GM23338 (cell line): ENCODE data around the gene SPON2.

ENCODE experiments used
- EZH2 ChIP-seq: fragments of 200-600 bp; sonication (generic); IDR thresholded peaks from one replicate; pipeline ENCODE4 v1.8.0; 2017; ENCODE audit warnings: antibody characterized with exemption, mild to moderate bottlenecking, low read depth; ENCODE audit not compliant: unreplicated experiment
- POLR2AphosphoS5 ChIP-seq: IDR thresholded peaks from 2 replicates; pipeline ENCODE4 v1.6.1; 2016; ENCODE audit warnings: antibody characterized with exemption, low read depth
- TF ChIP-seq, protein P1 (sequence below), 2 experiments: fragments of 200-600 bp in 1 of 2; sonication (generic) in 1 of 2; conservative IDR thresholded peaks; 2 replicates each; pipeline versions ENCODE4 v1.5.1 to v1.6.1; 2016 to 2017; ENCODE audit warnings: antibody characterized with exemption in 2 of 2, low read depth in 2 of 2, mild to moderate bottlenecking in 2 of 2, moderate library complexity in 1 of 2

GRCh38 chr4:1167244-1167949 lies 5.0 kb downstream of the SPON2 start:
- TF ChIP-seq EZH2 (no peak), POLR2AphosphoS5 (peak; percentile 54; the same call in 1 of the 2 replicates)
- TF ChIP-seq, protein P1, sequence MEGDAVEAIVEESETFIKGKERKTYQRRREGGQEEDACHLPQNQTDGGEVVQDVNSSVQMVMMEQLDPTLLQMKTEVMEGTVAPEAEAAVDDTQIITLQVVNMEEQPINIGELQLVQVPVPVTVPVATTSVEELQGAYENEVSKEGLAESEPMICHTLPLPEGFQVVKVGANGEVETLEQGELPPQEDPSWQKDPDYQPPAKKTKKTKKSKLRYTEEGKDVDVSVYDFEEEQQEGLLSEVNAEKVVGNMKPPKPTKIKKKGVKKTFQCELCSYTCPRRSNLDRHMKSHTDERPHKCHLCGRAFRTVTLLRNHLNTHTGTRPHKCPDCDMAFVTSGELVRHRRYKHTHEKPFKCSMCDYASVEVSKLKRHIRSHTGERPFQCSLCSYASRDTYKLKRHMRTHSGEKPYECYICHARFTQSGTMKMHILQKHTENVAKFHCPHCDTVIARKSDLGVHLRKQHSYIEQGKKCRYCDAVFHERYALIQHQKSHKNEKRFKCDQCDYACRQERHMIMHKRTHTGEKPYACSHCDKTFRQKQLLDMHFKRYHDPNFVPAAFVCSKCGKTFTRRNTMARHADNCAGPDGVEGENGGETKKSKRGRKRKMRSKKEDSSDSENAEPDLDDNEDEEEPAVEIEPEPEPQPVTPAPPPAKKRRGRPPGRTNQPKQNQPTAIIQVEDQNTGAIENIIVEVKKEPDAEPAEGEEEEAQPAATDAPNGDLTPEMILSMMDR (conservative IDR thresholded peaks at IDR 0.05; ENCODE audit: low read depth in 2 of 2), result peak; percentile 79 to 82
